T47D (cell line): ENCODE data around the gene ZNF561.
"Not testable (repeated sequence)": the region's sequence is repeated elsewhere in the genome, so short reads cannot be mapped to it uniquely, and the experiment has no call there.

Experiments
- DNase-seq, 2 experiments: peaks; one replicate each; pipeline versions ENCODE4 v3.0.0 to v3.0.0-alpha.2; 2011 to 2012; ENCODE audit warnings: low read depth in 1 of 2, low spot score in 1 of 2
- JUND ChIP-seq: IDR thresholded peaks from 2 replicates; pipeline ENCODE4 v1.6.1; 2012; ENCODE audit warnings: low read depth
- in situ Hi-C: cut with HindIII; loops from 2 replicates; pipeline ENCODE4 v1.10.0; 2016; ENCODE audit warnings: low sequenced_read_pairs, low pct_unique_long_range_greater_than_20kb

ZNF561 gene

DNA sequence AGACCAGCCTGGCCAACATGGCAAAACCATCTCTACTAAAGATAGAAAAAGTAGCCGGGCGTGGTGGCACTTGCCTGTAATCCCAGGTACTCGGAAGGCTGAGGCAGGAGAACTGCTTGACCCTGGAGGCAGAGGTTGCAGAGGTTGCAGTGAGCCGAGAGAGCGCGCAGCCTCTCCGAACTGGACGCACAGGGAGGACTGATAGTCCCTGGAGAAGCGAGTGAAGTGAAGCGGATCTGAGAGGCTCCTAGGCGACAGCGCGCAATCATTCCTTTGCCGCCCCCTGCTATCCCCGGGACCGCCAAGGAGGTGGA is 233 bp downstream of the ZNF561 start:
- no peak for DNase-seq
- in situ Hi-C loops, result no loop called here
- no peak for TF ChIP-seq JUND

DNA sequence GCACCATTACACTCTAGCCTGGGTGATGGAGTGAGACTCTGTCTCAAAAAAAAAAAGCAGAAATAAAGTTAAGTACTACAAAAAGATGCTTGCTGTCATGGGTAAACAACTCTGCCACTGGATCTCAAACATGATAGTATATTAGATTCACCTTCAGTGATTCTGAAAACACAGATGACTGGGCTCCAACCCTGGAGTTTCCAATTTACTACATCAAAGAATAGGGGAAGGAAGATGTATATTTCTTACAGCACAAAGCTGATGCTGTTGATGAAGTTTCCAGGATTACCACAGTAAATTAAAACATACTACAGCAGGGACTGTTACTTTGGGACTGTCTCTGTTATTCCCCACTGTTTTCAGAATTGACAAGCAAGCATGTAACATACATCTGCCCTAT is 5.2 kb downstream of the ZNF561 start:
- DNase-seq, result no peak
- in situ Hi-C loops, result no loop called here
- no peak for TF ChIP-seq JUND

DNA sequence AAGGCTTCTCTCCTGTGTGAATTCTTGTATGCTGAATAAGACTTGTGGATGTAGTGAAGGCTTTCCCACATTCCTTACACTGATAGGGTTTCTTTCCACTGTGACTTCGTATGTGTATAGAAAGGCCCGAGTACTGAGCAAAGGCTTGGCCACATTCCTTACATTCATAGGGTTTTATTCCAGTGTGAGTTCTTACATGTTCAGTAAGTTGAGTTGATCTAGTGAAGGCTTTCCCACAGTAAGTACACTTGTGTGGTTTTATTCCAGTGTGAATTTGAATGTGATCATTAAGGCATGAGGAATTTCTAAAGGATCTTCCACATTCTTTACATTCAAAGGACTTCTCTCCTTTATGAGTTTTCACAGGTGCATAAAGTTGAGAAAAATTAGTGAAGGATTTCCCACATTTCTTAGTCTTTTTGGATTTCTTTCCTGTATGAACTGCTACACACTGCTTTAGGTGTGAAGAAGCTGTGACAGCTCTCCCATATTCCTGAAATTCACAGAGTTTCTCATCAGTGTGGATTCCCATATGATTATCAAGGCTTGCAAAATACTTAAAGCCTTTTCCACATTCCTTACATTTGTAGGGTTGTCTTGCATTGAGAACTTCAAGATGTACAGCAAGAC is 10.4 kb downstream of the ZNF561 start:
- in situ Hi-C loops, result no loop called here
- TF ChIP-seq JUND, result no peak
- DNase-seq, result no peak

DNA sequence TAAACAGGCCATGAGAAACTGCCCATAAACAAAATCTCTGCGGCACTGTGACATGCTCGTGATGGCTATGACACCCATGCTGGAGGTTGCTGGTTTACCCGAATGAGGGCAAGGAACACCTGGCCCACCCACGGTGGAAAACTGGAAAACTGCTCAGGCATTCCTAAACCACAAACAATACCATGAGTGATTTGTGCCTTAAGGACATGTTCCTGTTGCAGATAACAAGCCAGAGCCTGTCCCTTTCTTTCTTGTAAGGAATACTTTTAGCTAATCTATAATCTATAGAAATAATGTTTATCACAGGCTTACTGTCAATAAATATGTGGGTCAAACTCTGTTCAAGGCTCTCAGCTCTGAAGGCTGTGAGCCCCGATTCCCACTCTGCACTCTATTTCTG is 12.1 kb downstream of the ZNF561 start:
- no peak for DNase-seq
- in situ Hi-C loops, result no loop called here
- TF ChIP-seq JUND, result no peak

DNA sequence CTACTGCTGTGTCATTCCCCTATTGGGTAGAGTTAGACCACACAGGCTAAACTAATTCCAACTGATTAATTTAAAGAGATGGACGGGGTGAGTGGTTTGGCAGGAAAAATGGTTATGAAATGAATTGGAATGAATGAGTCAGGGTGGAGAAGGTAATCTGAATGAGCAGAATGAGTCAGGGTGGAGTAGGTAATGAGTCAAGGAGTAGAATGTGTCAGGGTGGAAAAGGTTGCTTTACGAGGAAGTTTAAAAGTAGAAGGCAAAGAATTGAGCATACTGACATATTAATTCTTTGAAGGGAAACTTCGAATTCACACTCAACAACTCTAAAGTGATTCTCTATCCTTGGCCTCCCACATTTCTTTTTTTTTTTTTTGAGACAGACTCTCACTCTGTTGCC is 24.0 kb downstream of the ZNF561 start:
- no peak for DNase-seq
- in situ Hi-C loops, result no loop called here
- no peak for TF ChIP-seq JUND

DNA sequence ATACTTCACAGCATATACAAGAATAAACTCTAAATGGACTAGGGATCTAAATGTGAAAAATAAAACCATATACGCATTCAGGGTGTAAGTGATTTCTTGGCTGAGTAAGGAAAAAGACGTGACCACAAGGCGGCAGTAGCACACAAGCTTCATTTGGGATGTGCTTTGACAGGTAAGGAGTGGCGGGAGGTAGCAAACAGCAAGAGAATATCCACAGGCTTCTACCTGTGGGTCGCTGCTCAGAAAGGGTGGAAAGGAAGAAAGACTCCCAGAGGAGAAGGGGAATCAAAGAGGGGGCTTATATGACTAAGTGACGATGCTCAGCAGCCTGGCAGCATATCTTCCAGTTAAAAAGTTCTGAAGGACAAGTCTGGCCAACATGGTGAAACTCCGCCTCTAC is 34.3 kb downstream of the ZNF561 start:
- in situ Hi-C loops, result no loop called here
- no peak for TF ChIP-seq JUND
- DNase-seq, result peak; percentile 15 to 88

DNA sequence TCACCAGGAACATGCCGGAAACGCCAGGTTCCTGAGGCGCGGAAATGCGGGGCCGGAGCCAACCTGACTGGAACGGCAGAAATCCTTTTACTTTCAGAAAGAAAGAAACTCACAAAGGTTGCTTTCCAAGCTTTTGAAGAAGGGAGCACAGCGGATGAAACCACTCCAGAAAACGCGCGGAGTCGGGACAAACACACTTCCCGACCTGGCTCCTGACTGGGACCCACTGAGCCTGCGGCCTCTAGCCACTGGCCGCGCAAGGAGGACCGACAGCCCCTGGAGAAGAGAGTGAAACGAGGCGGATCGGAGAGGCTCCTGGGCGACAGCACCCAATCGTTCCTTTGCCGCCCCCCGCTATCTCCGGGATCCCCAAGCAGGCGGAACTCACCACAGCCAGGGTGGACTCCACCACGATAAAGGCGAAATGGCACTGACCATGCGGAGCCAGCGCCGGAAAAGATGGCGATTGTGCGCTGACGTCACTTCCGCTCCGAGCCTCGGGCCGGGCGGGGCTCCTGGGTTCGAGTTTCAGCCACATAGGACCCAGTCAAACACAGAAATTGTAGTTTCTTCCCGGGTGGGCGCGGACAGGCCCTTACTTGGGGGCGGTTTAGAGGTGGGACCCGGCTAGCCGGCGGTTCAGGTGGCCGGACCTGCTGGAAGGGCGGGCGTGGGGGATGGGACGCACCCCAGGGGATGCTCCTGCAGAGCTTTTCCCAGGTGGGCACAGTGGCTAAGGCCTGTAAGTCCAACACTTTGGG is 36.8 kb downstream of the ZNF561 start, which contains the start of gene ZNF121:
Gene ZNF121 (minus strand): TSS at position 432 of the 761 bp plus-strand sequence. CDS start 16,407 bp downstream, outside the sequence.
- 0 out of 2 replicates have a peak, but pooled peaks have one; percentile 8 for TF ChIP-seq JUND
- in situ Hi-C loops, result no loop called here
- peak; percentile 29 to 84 for DNase-seq

DNA sequence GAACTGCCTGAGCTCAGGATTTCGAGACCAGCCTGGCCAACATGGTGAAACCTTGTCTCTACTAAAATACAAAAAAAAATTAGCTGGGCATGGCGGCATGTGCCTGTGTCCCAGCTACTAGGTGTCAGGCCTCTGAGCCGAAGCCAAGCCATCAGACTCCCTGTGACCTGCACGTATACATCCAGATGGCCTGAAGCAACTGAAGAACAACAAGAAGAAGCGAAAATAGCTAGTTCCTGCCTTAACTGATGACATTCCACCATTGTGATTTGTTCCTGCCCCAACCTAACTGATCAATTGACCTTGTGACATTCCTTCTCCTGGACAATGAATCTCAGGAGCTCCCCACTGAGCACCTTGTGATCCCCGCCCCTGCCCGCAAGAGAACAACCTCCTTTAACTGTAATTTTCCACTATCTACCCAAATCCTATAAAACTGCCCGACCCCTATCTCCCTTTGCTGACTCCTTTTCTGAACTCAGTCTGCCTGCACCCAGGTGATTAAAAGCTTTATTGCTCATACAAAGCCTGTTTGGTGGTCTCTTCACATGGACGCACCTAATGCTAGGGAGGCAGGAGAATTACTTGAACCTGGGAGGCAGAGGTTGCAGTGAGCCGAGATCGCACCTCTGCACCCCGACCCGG is 38.8 kb downstream of the ZNF561 start:
- in situ Hi-C loops, DNase-seq: not testable (repeated sequence)

DNA sequence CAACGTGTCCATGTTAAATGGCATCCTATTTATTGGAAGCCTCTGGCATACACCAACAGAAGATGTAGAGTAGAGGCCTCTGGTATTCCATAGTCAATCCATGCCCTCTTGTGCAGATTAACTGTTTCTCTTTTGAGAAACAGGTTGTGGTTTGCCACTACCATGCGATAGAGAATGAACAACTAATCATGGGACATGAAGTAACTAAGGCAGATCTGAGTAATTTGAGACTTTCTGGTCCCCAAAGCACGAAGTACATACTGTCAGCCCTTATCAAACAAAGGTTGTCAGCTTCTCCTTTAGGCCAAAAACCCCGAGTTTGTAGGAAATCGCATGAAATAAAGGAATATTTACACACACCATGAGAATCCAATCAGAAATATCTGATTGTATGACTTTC is 40.3 kb downstream of the ZNF561 start:
- no peak for DNase-seq
- in situ Hi-C loops, result no loop called here
- TF ChIP-seq JUND, result no peak

DNA sequence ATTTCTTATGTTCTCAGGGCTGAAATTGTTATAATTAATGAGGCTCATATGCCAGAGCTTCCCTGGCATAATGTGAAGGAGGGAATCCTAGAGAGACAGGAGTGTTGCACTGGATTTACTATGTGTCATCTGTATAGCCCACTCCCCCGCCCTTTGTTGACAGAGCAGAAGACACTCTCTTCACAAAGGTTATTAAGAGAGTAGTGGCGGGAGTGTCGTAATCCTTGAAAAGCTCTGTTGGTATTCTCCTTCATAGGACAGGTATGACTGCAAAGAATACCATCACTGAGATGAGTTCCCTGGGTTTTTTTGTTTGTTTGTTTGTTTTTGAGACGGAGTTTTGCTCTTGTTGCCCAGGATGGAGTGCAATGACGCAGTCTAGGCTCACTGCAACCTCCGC is 50.8 kb downstream of the ZNF561 start:
- no peak for DNase-seq
- in situ Hi-C loops, result no loop called here
- no peak for TF ChIP-seq JUND

DNA sequence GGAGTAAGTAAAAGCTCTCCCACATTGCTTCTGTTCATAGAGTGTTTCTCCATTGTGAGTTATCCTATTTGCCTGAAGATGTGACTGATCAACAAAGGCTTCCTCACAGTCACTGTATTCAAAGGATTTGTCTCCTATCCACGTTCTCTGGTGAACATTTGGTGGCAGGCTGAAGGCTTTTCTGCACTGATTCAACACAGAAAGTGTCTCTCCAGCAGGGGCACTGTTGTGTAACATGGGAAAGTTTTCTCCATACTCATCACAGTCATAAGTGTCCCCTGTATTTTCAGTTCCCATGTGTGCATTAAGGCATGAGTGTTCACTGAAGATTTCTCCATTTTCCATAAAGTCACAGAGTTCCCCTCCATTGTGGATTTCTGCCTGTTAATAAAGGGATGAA is 54.3 kb downstream of the ZNF561 start:
- in situ Hi-C loops, result no loop called here
- no peak for DNase-seq
- no peak for TF ChIP-seq JUND

DNA sequence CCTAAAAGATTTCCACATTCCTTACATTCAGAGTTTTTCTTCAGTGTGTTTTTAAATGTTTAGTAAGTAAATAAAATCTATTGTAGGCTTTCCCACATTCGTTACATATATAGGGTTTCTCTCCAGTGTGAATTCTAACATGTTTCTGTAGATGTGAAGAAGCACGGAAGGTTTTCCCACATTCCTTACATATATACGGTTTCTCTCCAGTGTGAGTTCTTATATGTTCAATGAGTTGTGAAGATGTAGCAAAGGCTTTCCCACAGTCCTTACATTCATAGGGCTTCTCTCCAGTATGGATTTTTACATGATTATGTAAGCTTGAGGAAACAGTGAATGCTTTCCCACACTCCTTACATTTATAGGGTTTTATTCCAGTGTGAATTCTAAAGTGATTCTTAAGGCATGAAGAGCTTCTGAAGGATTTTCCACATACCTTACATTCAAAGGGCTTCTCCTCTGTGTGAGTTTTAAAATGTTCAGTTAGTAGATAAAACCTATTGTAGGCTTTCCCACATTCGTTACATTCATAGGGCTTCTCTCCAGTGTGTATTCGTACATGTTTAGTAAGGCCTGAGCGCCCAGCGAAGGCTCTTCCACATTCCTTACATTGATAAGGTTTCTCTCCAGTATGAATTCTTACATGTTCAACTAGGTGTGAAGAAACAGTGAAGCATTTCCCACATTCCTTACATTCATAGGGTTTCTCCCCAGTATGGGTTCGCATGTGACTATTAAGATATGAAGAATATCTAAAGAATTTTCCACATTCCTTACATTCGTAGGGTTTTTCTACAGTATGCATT is 54.9 kb downstream of the ZNF561 start:
- TF ChIP-seq JUND, result no peak
- DNase-seq, result peak in 1 of 2 experiments; percentile 12
- in situ Hi-C loops, result no loop called here
